Small intestine (tissue), 7 donors: ENCODE results near the gene ADAMTS4. TPM values are rescaled to one million over a fixed set of nuclear protein-coding genes. Genes with fewer than 3 reads are reported as not detected.

Experiments used
- DNase-seq, 2 donors: peaks; one replicate each; pipeline versions ENCODE4 v3.0.0 to v3.0.0-alpha.2; 2013
- FAIRE-seq: peaks from 2 replicates; lab custom pipeline; 2012; peaks lifted over from hg19 to GRCh38; lab: Jason Lieb, UNC
- H3K27ac ChIP-seq, 3 donors: one replicate each; pipeline ENCODE4 v1.5.1; 2013; ENCODE audit warnings: low read length in 2 of 3, mild to moderate bottlenecking in 2 of 3, control low read depth in 1 of 3, inconsistent platforms in 1 of 3, low read depth in 1 of 3, moderate library complexity in 1 of 3
- H3K27me3 ChIP-seq, 3 donors: one replicate each; pipeline ENCODE4 v1.6.1; 2013; ENCODE audit warnings: low read length in 3 of 3, inconsistent platforms in 1 of 3; ENCODE audit not compliant: control insufficient read depth in 3 of 3, insufficient read depth in 3 of 3
- H3K36me3 ChIP-seq, 3 donors: one replicate each; pipeline ENCODE4 v1.6.1; 2013; ENCODE audit warnings: low read length in 3 of 3, inconsistent platforms in 1 of 3, low read depth in 1 of 3, mild to moderate bottlenecking in 1 of 3, moderate library complexity in 1 of 3; ENCODE audit not compliant: control insufficient read depth in 3 of 3, insufficient read depth in 2 of 3
- H3K4me1 ChIP-seq, 3 donors: one replicate each; pipeline ENCODE4 v1.6.1; 2013; ENCODE audit warnings: low read length in 2 of 3, inconsistent platforms in 1 of 3, low read depth in 1 of 3, mild to moderate bottlenecking in 1 of 3, moderate library complexity in 1 of 3; ENCODE audit not compliant: control insufficient read depth in 3 of 3, insufficient read depth in 2 of 3
- H3K4me3 ChIP-seq, 3 donors: one replicate each; pipeline ENCODE4 v1.5.1; 2013; ENCODE audit warnings: low read length in 3 of 3, control low read depth in 1 of 3, inconsistent platforms in 1 of 3, low read depth in 1 of 3, mild to moderate bottlenecking in 1 of 3, moderate library complexity in 1 of 3
- H3K9me3 ChIP-seq, 2 donors: one replicate each; pipeline ENCODE4 v1.6.1; 2013; ENCODE audit warnings: low read depth in 1 of 2, low read length in 1 of 2; ENCODE audit not compliant: control insufficient read depth in 2 of 2, insufficient read depth in 1 of 2
- WGBS, 3 donors: extraction: QIAGEN DNeasy Blood & Tissue Kit; methylation state at CpG; one replicate each; pipeline ENCODE4 v1.1.7; 2013; 5-methylcytosine and 5-hydroxymethylcytosine counted together
- polyA plus RNA-seq, 4 donors: library from polyadenylated mRNA; stranded (reverse) in 3 of 4; unstranded in 1 of 4; fragments of 200-250 nt in 3 of 4; fragments of 120-200 nt in 1 of 4; gene quantifications; one replicate each; pipeline versions ENCODE4 v1.2.1 to v1.2.3, GENCODE V29; 2013
- donor health status: healthy with polysubstance abuse.
- donor health status: control.
- donor health status: control.
- donor health status: Bipolar disorder and iron deficiency.
- donor health status: healthy.

The ADAMTS4 gene
- polyA plus RNA-seq, 4 donors: under 0.01 to 7.9 (median 0.78) TPM

DNA sequence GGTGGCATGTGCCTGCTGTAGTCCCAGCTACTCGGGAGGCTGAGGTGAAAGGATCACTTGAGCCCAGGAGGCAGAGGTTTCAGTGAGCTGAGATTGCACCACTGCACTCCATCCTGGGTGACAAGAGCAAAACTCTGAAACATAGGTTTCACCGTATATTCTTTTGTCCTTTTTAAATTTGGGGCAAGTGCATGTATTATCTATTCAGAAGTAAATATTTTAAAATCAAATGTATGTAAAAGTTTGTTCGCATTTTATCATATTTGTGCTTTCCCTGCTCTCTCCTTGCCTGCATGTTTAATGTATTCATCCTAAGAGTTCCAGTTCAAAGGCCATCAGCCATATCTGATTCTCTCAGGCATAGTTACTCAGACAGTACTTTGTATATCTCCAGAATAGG is 53.0 kb downstream of the ADAMTS4 start:
- whole genome bisulfite sequencing, 3 donors: 58 to 74% (median 73%) methylated on average over 3 of the region's 3 CpGs
- no peaks in the 10 kb centered on the region for H3K4me1 ChIP-seq
- DNase-seq: no peak
- H3K27ac ChIP-seq: no peak overlapping the region
- no peaks in the 10 kb centered on the region for H3K27me3 ChIP-seq
- no peaks in the 10 kb centered on the region for H3K36me3 ChIP-seq
- no peaks in the 10 kb centered on the region for H3K9me3 ChIP-seq
- H3K4me3 ChIP-seq: no peak overlapping the region
- FAIRE-seq: no peak

- WGBS, 3 donors: 95 to 96% (median 96%) methylated on average over 29 of the region's 29 CpGs
- Histone ChIP-seq H3K9me3 (no peaks in the 10 kb centered on the region), H3K4me1 (no peaks in the 10 kb centered on the region), H3K27me3 (no peaks in the 10 kb centered on the region), H3K27ac (no peak overlapping the region), H3K4me3 (no peak overlapping the region), H3K36me3 (no peaks in the 10 kb centered on the region)
- FAIRE-seq (no peak), DNase-seq (no peak)
These were observed 58.0 kb downstream of the ADAMTS4 start for GRCh38 chr1:161140755-161141400.

GRCh38 chr1:161139766-161140165 is 59.1 kb downstream of the ADAMTS4 start:
- FAIRE-seq: no peak
- WGBS, 3 donors: 24 to 45% (median 43%) methylated on average over 1 of the region's 1 CpG
- no peaks in the 10 kb centered on the region for H3K27me3 ChIP-seq
- H3K36me3 ChIP-seq: peaks cover 0 to 2% (median 0%) of the 10 kb centered on the region in 3 donors
- no peaks in the 10 kb centered on the region for H3K4me1 ChIP-seq
- no peak overlapping the region for H3K4me3 ChIP-seq
- no peaks in the 10 kb centered on the region for H3K9me3 ChIP-seq
- no peak overlapping the region for H3K27ac ChIP-seq
- DNase-seq: peak; percentile 56 to 67

DNA sequence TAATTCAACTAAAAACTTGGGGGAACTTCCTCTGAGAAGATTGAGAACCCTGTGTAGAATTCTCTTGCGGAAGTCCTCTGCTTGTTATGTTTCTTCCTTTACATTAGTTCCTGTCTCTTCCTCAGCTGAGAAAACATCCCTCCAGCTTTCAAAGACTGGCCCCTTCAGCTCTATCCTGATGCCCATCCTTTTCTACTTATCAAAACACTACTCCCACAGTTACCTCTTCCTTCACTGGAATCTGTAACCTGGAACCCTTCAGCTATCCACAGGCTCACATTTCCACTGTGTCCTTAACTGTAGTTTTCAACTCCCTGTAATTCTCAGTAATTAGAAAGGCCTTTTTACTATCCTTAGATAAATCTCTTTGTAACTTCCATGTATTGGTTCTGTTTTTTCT is 60.4 kb downstream of the ADAMTS4 start:
- no peak overlapping the region for H3K27ac ChIP-seq
- no peaks in the 10 kb centered on the region for H3K27me3 ChIP-seq
- 81 to 96% (median 83%) methylated on average over 1 of the region's 1 CpG for WGBS, 3 donors
- peaks cover 0 to 6% (median 0%) of the 10 kb centered on the region in 3 donors for H3K36me3 ChIP-seq
- FAIRE-seq (no peak), DNase-seq (no peak)
- H3K4me3 ChIP-seq: no peak overlapping the region
- no peaks in the 10 kb centered on the region for H3K9me3 ChIP-seq
- H3K4me1 ChIP-seq: peaks cover 0 to 4% (median 0%) of the 10 kb centered on the region in 3 donors

DNA sequence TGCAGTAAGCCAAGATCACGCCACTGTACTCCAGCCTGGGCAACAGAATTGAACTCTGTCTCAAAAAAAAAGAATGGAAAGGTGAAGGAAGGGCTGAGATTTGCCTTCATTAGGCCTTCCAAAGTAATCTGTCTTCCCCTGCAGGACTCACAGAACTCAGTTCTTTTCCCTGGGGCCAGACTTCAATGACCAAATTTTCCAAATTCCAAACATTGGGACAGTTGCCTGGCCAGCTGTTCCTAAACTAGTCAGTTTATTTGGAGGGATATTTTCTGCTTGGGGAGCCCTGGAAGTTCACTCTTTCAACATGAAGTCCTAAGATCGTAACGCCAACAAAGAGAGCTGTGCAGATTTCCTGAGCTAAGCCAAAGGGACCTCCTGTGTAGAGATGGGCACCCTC is 61.0 kb downstream of the ADAMTS4 start:
- FAIRE-seq (no peak), DNase-seq (no peak)
- Histone ChIP-seq H3K4me3 (no peak overlapping the region), H3K4me1 (peaks cover 0 to 4% (median 0%) of the 10 kb centered on the region in 3 donors), H3K9me3 (no peaks in the 10 kb centered on the region), H3K36me3 (peaks cover 0 to 6% (median 0%) of the 10 kb centered on the region in 3 donors), H3K27me3 (no peaks in the 10 kb centered on the region), H3K27ac (no peak overlapping the region)
- WGBS, 3 donors: 75 to 91% (median 80%) methylated on average over 3 of the region's 3 CpGs

Other genes with a start within 250 kb of the ADAMTS4 start
- gene ITLN2, start 244.2 kb downstream of the ADAMTS4 start, polyA plus RNA-seq: 100 to 1,000 TPM in 1 of 4 donors, 10 to 100 TPM in 2, 1 to 10 TPM in 1; 1.7 to 318 (median 62.0) TPM
- 100 to 1,000 TPM in 1 of 4 donors, 10 to 100 TPM in 3; 30.2 to 188 (median 55.7) TPM for gene F11R, start 177.9 kb downstream of the ADAMTS4 start, polyA plus RNA-seq
- gene TSTD1, start 160.1 kb downstream of the ADAMTS4 start, polyA plus RNA-seq: 100 to 1,000 TPM in 2 of 4 donors, 10 to 100 TPM in 2; 65.8 to 185 (median 97.8) TPM
- gene USF1, start 153.1 kb downstream of the ADAMTS4 start, polyA plus RNA-seq: 100 to 1,000 TPM in 2 of 4 donors, 10 to 100 TPM in 2; 48.2 to 123 (median 84.8) TPM
- 1 to 10 TPM; 2.2 to 5.8 (median 5.2) TPM for gene ARHGAP30, start 129.2 kb downstream of the ADAMTS4 start, polyA plus RNA-seq
- gene NECTIN4, start 109.5 kb downstream of the ADAMTS4 start, polyA plus RNA-seq: 1 to 10 TPM in 1 of 4 donors, under 1 TPM in 2, not detected in 1; 0.22 to 1.0 (median 0.93) TPM
- 1 to 10 TPM; 1.8 to 5.8 (median 3.0) TPM for gene KLHDC9, start 100.7 kb downstream of the ADAMTS4 start, polyA plus RNA-seq
- gene PFDN2, start 81.0 kb downstream of the ADAMTS4 start, polyA plus RNA-seq: 100 to 1,000 TPM in 2 of 4 donors, 10 to 100 TPM in 2; 62.8 to 130 (median 106) TPM
- gene NIT1, start 80.9 kb downstream of the ADAMTS4 start, polyA plus RNA-seq: 100 to 1,000 TPM in 1 of 4 donors, 10 to 100 TPM in 3; 51.3 to 131 (median 83.2) TPM
- 10 to 100 TPM; 22.7 to 31.8 (median 24.6) TPM for gene DEDD, start 66.4 kb downstream of the ADAMTS4 start, polyA plus RNA-seq
- gene UFC1, start 45.1 kb downstream of the ADAMTS4 start, polyA plus RNA-seq: 100 to 1,000 TPM; 137 to 193 (median 167) TPM
- 10 to 100 TPM; 15.4 to 30.8 (median 17.9) TPM for gene USP21, start 39.6 kb downstream of the ADAMTS4 start, polyA plus RNA-seq
- gene PPOX, start 32.6 kb downstream of the ADAMTS4 start, polyA plus RNA-seq: 10 to 100 TPM; 12.6 to 51.9 (median 18.9) TPM
- gene B4GALT3, start 21.5 kb downstream of the ADAMTS4 start, polyA plus RNA-seq: 10 to 100 TPM; 16.5 to 38.0 (median 29.7) TPM
- gene NDUFS2, start 3.3 kb upstream of the ADAMTS4 start, polyA plus RNA-seq: 100 to 1,000 TPM; 113 to 170 (median 121) TPM
- gene FCER1G, start 16.2 kb upstream of the ADAMTS4 start, polyA plus RNA-seq: 10 to 100 TPM; 11.6 to 79.8 (median 41.8) TPM
- gene APOA2, start 24.6 kb upstream of the ADAMTS4 start, polyA plus RNA-seq: 10 to 100 TPM in 1 of 4 donors, 1 to 10 TPM in 1, under 1 TPM in 1, not detected in 1; 0.42 to 77.6 (median 3.2) TPM
- 10 to 100 TPM; 12.4 to 32.9 (median 22.1) TPM for gene TOMM40L, start 27.0 kb upstream of the ADAMTS4 start, polyA plus RNA-seq
- gene NR1I3, start 39.1 kb upstream of the ADAMTS4 start, polyA plus RNA-seq: 10 to 100 TPM in 1 of 4 donors, 1 to 10 TPM in 2, under 1 TPM in 1; 0.28 to 13.3 (median 6.4) TPM
- 1 to 10 TPM in 2 of 4 donors, not detected in 2; 2.0 to 2.9 TPM for gene PCP4L1, start 59.7 kb upstream of the ADAMTS4 start, polyA plus RNA-seq
- gene MPZ, start 110.9 kb upstream of the ADAMTS4 start, polyA plus RNA-seq: 1 to 10 TPM in 2 of 4 donors, under 1 TPM in 2; 0.27 to 4.0 (median 2.1) TPM
- 100 to 1,000 TPM; 175 to 262 (median 211) TPM for gene SDHC, start 115.3 kb upstream of the ADAMTS4 start, polyA plus RNA-seq
- gene CFAP126, start 168.8 kb upstream of the ADAMTS4 start, polyA plus RNA-seq: under 1 TPM in 1 of 4 donors, not detected in 3; 0.21 TPM